ENCODE results near the gene CBARP. TPM values are rescaled to one million over a fixed set of nuclear protein-coding genes. Genes with fewer than 3 reads are reported as not detected.

CBARP gene
- total and polyA plus RNA-seq, 2 of the 13 experiments (the other 11 are each of a cell fraction or from before 2014, with no cell fraction given) = 1.2 to 1.4 TPM

DNA sequence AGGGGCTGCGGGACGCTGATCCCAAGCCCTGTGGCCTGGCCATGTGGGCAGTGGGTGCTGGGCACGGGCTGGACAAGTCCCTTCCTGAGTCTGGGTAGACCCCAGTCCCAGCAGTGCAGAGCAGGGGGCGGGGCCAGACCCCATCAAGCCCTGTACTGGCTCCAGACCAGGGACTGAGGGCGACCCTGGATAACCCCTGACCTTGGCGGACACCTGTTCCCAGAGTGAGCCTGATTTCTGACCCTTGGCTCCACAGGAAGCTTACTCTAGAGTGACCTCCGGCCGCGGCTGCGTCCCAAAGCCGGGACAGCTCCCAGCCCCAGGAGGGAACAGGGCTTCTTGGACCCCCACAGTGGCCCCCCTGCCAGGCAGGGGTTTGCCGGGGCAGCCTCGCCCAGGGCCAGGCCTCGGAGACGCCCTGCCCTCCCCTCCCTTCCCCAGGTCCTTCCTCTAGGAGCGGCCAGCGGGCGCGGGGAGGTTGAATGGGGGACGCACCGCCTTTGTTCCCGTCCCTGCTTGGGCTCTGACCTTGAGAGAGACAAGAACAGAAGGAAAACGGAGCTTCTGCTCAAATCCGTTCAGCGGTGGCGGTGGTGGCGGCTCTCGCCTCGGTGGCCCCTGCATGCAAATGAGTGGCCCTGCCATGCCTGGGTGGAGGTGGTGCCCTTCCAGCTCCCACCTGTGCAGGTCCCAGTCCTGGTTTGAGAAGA lies 45.6 kb upstream of the CBARP start (continued):
- TF ChIP-seq ZMYM2 (CRISPR knock-in tag; IDR thresholded peaks at IDR 0.05) (no peak; the same call in 1 of the 2 replicates), HNF4A (CRISPR knock-in tag; IDR thresholded peaks at IDR 0.05) (peak; percentile 86), SSRP1 (CRISPR knock-in tag; IDR thresholded peaks at IDR 0.05) (no peak), BRD4 (CRISPR knock-in tag; IDR thresholded peaks at IDR 0.05) (peak; percentile 69), TCF7 (IDR thresholded peaks at IDR 0.05; ENCODE audit: low read depth) (peak; percentile 18; the same call in 1 of the 2 replicates), ZNF263 (CRISPR knock-in tag; IDR thresholded peaks at IDR 0.05) (no peak; the same call in 1 of the 2 replicates), ESRRA (CRISPR knock-in tag; IDR thresholded peaks at IDR 0.05; ENCODE audit: low read depth) (peak; percentile 97), ZNF24 (IDR thresholded peaks at IDR 0.05) (no peak), ZNF136 (CRISPR knock-in tag; IDR thresholded peaks at IDR 0.05; ENCODE audit: low read depth) (no peak), MAX (IDR thresholded peaks at IDR 0.05) (peak; percentile 59; the same call in 1 of the 2 replicates), NFRKB (IDR thresholded peaks at IDR 0.05) (no peak), ZNF7 (CRISPR knock-in tag; IDR thresholded peaks at IDR 0.05) (no peak), ARID5B (CRISPR knock-in tag; IDR thresholded peaks at IDR 0.05) (peak; percentile 65), ZNF768 (CRISPR knock-in tag; IDR thresholded peaks at IDR 0.05) (no peak), ELF4 (CRISPR knock-in tag; IDR thresholded peaks at IDR 0.05; ENCODE audit: borderline replicate concordance) (no peak), SRSF1 (optimal IDR thresholded peaks at IDR 0.05; ENCODE audit: low read depth, low read length) (no peak), MLLT10 (CRISPR knock-in tag; IDR thresholded peaks at IDR 0.05) (no peak), ZNF720 (CRISPR knock-in tag; IDR thresholded peaks at IDR 0.05) (no peak), ELF1 (CRISPR knock-in tag; IDR thresholded peaks at IDR 0.05) (no peak), ZNF597 (CRISPR knock-in tag; IDR thresholded peaks at IDR 0.05) (no peak), ZNF644 (CRISPR knock-in tag; IDR thresholded peaks at IDR 0.05; ENCODE audit: low read depth) (no peak), ZIK1 (CRISPR knock-in tag; IDR thresholded peaks at IDR 0.05; ENCODE audit: borderline replicate concordance, low read depth) (no peak), SRY (CRISPR knock-in tag; IDR thresholded peaks at IDR 0.05) (no peak; the same call in 1 of the 2 replicates), FOXK2 (IDR thresholded peaks at IDR 0.05) (no peak)
- TF ChIP-seq, protein P1, sequence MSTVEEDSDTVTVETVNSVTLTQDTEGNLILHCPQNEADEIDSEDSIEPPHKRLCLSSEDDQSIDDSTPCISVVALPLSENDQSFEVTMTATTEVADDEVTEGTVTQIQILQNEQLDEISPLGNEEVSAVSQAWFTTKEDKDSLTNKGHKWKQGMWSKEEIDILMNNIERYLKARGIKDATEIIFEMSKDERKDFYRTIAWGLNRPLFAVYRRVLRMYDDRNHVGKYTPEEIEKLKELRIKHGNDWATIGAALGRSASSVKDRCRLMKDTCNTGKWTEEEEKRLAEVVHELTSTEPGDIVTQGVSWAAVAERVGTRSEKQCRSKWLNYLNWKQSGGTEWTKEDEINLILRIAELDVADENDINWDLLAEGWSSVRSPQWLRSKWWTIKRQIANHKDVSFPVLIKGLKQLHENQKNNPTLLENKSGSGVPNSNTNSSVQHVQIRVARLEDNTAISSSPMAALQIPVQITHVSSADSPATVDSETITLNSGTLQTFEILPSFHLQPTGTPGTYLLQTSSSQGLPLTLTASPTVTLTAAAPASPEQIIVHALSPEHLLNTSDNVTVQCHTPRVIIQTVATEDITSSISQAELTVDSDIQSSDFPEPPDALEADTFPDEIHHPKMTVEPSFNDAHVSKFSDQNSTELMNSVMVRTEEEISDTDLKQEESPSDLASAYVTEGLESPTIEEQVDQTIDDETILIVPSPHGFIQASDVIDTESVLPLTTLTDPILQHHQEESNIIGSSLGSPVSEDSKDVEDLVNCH (CRISPR knock-in tag; IDR thresholded peaks at IDR 0.05) = no peak
- TF ChIP-seq, protein P2, sequence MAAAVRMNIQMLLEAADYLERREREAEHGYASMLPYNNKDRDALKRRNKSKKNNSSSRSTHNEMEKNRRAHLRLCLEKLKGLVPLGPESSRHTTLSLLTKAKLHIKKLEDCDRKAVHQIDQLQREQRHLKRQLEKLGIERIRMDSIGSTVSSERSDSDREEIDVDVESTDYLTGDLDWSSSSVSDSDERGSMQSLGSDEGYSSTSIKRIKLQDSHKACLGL (CRISPR knock-in tag; IDR thresholded peaks at IDR 0.05) = no peak
